WTC11 (cell line): ENCODE results near the gene CCDC88B. TPM values are rescaled to one million over a fixed set of nuclear protein-coding genes. Genes with fewer than 3 reads are reported as not detected.

ENCODE experiments used
- AR ChIP-seq: fragments of 250-450 bp; sonication (Bioruptor Pico); IDR thresholded peaks from 2 replicates; pipeline ENCODE4 v1.9.0; 2021; ENCODE audit warnings: mild to moderate bottlenecking
- CDX4 ChIP-seq: fragments of 250-450 bp; sonication (Bioruptor Pico); IDR thresholded peaks from 2 replicates; pipeline ENCODE4 v1.9.0; 2021; ENCODE audit warnings: moderate library complexity, mild to moderate bottlenecking, inconsistent platforms, borderline replicate concordance
- E2F4 ChIP-seq: sonication (generic); formaldehyde crosslinking; IDR thresholded peaks from 2 replicates; pipeline ENCODE4 v1.8.1; 2022; ENCODE audit warnings: low read depth, mild to moderate bottlenecking, moderate library complexity, missing genetic modification reagents, borderline replicate concordance
- ERG ChIP-seq: fragments of 250-450 bp; sonication (Bioruptor Pico); IDR thresholded peaks from 2 replicates; pipeline ENCODE4 v1.8.0; 2021; ENCODE audit warnings: mild to moderate bottlenecking
- ESRRA ChIP-seq: sonication (generic); formaldehyde crosslinking; IDR thresholded peaks from 2 replicates; pipeline ENCODE4 v1.8.1; 2022; ENCODE audit warnings: mild to moderate bottlenecking, missing genetic modification reagents, borderline replicate concordance
- FOXP4 ChIP-seq: sonication (generic); formaldehyde crosslinking; IDR thresholded peaks from 2 replicates; pipeline ENCODE4 v1.8.0; 2022; ENCODE audit warnings: mild to moderate bottlenecking, missing genetic modification reagents
- GABPB1 ChIP-seq: sonication (generic); formaldehyde crosslinking; IDR thresholded peaks from 2 replicates; pipeline ENCODE4 v1.8.1; 2023; ENCODE audit warnings: mild to moderate bottlenecking, missing genetic modification reagents
- HMGXB4 ChIP-seq: sonication (generic); formaldehyde crosslinking; IDR thresholded peaks from 2 replicates; pipeline ENCODE4 v1.8.1; 2023; ENCODE audit warnings: mild to moderate bottlenecking, moderate library complexity, missing genetic modification reagents
- JAZF1 ChIP-seq: fragments of 250-450 bp; sonication (Bioruptor Pico); IDR thresholded peaks from 2 replicates; pipeline ENCODE4 v1.9.0; 2021; ENCODE audit warnings: moderate library complexity, mild to moderate bottlenecking, inconsistent platforms
- NFATC4 ChIP-seq: fragments of 250-450 bp; sonication (Bioruptor Pico); IDR thresholded peaks from 2 replicates; pipeline ENCODE4 v1.9.0; 2021; ENCODE audit warnings: mild to moderate bottlenecking
- NR1H2 ChIP-seq: sonication (generic); formaldehyde crosslinking; IDR thresholded peaks from 2 replicates; pipeline ENCODE4 v1.9.0; 2021; ENCODE audit warnings: mild to moderate bottlenecking, moderate library complexity, missing genetic modification reagents
- PRDM15 ChIP-seq: sonication (generic); formaldehyde crosslinking; IDR thresholded peaks from 2 replicates; pipeline ENCODE4 v1.8.0; 2022; ENCODE audit warnings: missing genetic modification reagents
- SMAD4 ChIP-seq: sonication (generic); formaldehyde crosslinking; IDR thresholded peaks from 2 replicates; pipeline ENCODE4 v1.8.0; 2022; ENCODE audit warnings: mild to moderate bottlenecking, missing genetic modification reagents
- STAT6 ChIP-seq: sonication (generic); formaldehyde crosslinking; conservative IDR thresholded peaks from 2 replicates; pipeline ENCODE4 v1.8.1; 2023; ENCODE audit warnings: mild to moderate bottlenecking, low read depth, missing genetic modification reagents, moderate library complexity
- ZBTB21 ChIP-seq: sonication (generic); formaldehyde crosslinking; IDR thresholded peaks from 2 replicates; pipeline ENCODE4 v1.8.1; 2023; ENCODE audit warnings: mild to moderate bottlenecking, missing genetic modification reagents, borderline replicate concordance
- ZNF263 ChIP-seq: sonication (generic); formaldehyde crosslinking; IDR thresholded peaks from 2 replicates; pipeline ENCODE4 v1.8.1; 2022; ENCODE audit warnings: low read depth, mild to moderate bottlenecking, moderate library complexity, missing genetic modification reagents
- ZNF281 ChIP-seq: sonication (generic); formaldehyde crosslinking; IDR thresholded peaks from 2 replicates; pipeline ENCODE4 v1.8.0; 2023; ENCODE audit warnings: mild to moderate bottlenecking, missing genetic modification reagents
- ZNF423 ChIP-seq: fragments of 250-450 bp; sonication (Bioruptor Pico); IDR thresholded peaks from 2 replicates; pipeline ENCODE4 v2.1.2; 2022; ENCODE audit warnings: mild to moderate bottlenecking, moderate library complexity
- total RNA-seq: library from RNA; stranded (reverse); gene quantifications from 3 replicates; pipeline ENCODE4 v1.2.3, GENCODE V29; 2021

CCDC88B gene
- total RNA-seq, 1 experiment from 2014 or later, result 17.0 TPM

- no peak for TF ChIP-seq CDX4 (CRISPR knock-in tag)
- TF ChIP-seq HMGXB4 (CRISPR knock-in tag), result no peak
- no peak for TF ChIP-seq ZBTB21 (CRISPR knock-in tag)
- no peak for TF ChIP-seq ZNF281 (CRISPR knock-in tag)
- TF ChIP-seq ZNF423 (CRISPR knock-in tag), result no peak
- TF ChIP-seq NR1H2, result no peak
- TF ChIP-seq FOXP4 (CRISPR knock-in tag), result no peak
- TF ChIP-seq ZNF263 (CRISPR knock-in tag), result no peak
- no peak for TF ChIP-seq ESRRA
- no peak for TF ChIP-seq SMAD4 (CRISPR knock-in tag)
- no peak for TF ChIP-seq STAT6 (CRISPR knock-in tag)
- TF ChIP-seq JAZF1 (CRISPR knock-in tag), result no peak
- no peak for TF ChIP-seq PRDM15 (CRISPR knock-in tag)
- no peak for TF ChIP-seq E2F4
- TF ChIP-seq NFATC4 (CRISPR knock-in tag), result no peak
- no peak for TF ChIP-seq ERG (CRISPR knock-in tag)
- peak; percentile 77 for TF ChIP-seq GABPB1 (CRISPR knock-in tag)
- TF ChIP-seq AR (CRISPR knock-in tag), result no peak
Observed at GRCh38 chr11:64317325-64317960, 22.6 kb upstream of the CCDC88B start, which contains the start of gene TRMT112 (continued).
